GM23338 (cell line): ENCODE results near the gene CLK3. TPM values are rescaled to one million over a fixed set of nuclear protein-coding genes. Genes with fewer than 3 reads are reported as not detected.

Experiments
- ATAC-seq: fragments of 200-7000 bp; cut with Tn5 transposase; 3 replicates; pipeline ENCODE4 v1.9.1; 2020
- DNase-seq: peaks from one replicate; pipeline ENCODE4 v3.0.0-alpha.2; 2015; ENCODE audit warnings: low spot score
- H2AFZ ChIP-seq: fragments of 200-600 bp; sonication (generic); 2 replicates; pipeline ENCODE4 v1.8.0; 2016; ENCODE audit warnings: antibody characterized with exemption, mild to moderate bottlenecking, moderate library complexity
- H3F3A ChIP-seq: fragments of 200-600 bp; sonication (generic); replicated peaks from 2 replicates; pipeline ENCODE4 v1.8.0; 2017; ENCODE audit warnings: antibody characterized with exemption, mixed run types, low read depth
- H3K27ac ChIP-seq: fragments of 200-600 bp; sonication (generic); 2 replicates; pipeline ENCODE4 v1.6.1; 2016; ENCODE audit warnings: low read depth
- H3K27me3 ChIP-seq: fragments of 200-600 bp; sonication (generic); 2 replicates; pipeline ENCODE4 v1.8.0; 2016; ENCODE audit warnings: mild to moderate bottlenecking, mixed run types, moderate library complexity; ENCODE audit not compliant: insufficient read depth
- H3K36me3 ChIP-seq: fragments of 200-600 bp; sonication (generic); 2 replicates; pipeline ENCODE4 v1.8.0; 2016; ENCODE audit warnings: mild to moderate bottlenecking; ENCODE audit not compliant: insufficient read depth
- H3K4me1 ChIP-seq: fragments of 200-600 bp; sonication (generic); 2 replicates; pipeline ENCODE4 v1.8.0; 2016; ENCODE audit warnings: mild to moderate bottlenecking, moderate library complexity; ENCODE audit not compliant: insufficient read depth
- H3K4me2 ChIP-seq: fragments of 200-600 bp; sonication (generic); 2 replicates; pipeline ENCODE4 v1.7.1; 2017; ENCODE audit warnings: mixed run types
- H3K4me3 ChIP-seq: fragments of 200-600 bp; sonication (generic); 2 replicates; pipeline ENCODE4 v1.6.1; 2016; ENCODE audit warnings: mixed run types
- H3K79me2 ChIP-seq: fragments of 200-600 bp; sonication (generic); replicated peaks from 2 replicates; pipeline ENCODE4 v1.8.0; 2017; ENCODE audit warnings: mild to moderate bottlenecking; ENCODE audit not compliant: insufficient read depth
- H3K9me2 ChIP-seq: fragments of 200-600 bp; sonication (generic); 2 replicates; pipeline ENCODE4 v1.8.0; 2017; ENCODE audit not compliant: insufficient read depth
- H4K20me1 ChIP-seq: fragments of 200-600 bp; sonication (generic); replicated peaks from 2 replicates; pipeline ENCODE4 v1.8.0; 2017; ENCODE audit warnings: mild to moderate bottlenecking; ENCODE audit not compliant: insufficient read depth
- H3K27ac Mint-ChIP-seq: 2 replicates; pipeline ENCODE4 v1.8.0; 2020; ENCODE audit warnings: inconsistent platforms, mild to moderate bottlenecking, moderate library complexity, mixed read lengths
- H3K27me3 Mint-ChIP-seq: 3 replicates; pipeline ENCODE4 v1.8.0; 2022; ENCODE audit warnings: low read depth, mild to moderate bottlenecking, moderate library complexity, mixed read lengths, inconsistent platforms; ENCODE audit not compliant: insufficient read depth, poor library complexity
- H3K36me3 Mint-ChIP-seq: 3 replicates; pipeline ENCODE4 v1.8.0; 2021; ENCODE audit warnings: low read depth, mild to moderate bottlenecking, inconsistent platforms, moderate library complexity, mixed read lengths
- H3K4me1 Mint-ChIP-seq: 3 replicates; pipeline ENCODE4 v1.8.0; 2020; ENCODE audit warnings: mild to moderate bottlenecking, inconsistent platforms, mixed read lengths
- H3K4me3 Mint-ChIP-seq: 3 replicates; pipeline ENCODE4 v1.8.0; 2021; ENCODE audit warnings: moderate library complexity, mild to moderate bottlenecking, inconsistent platforms, mixed read lengths
- H3K9me3 Mint-ChIP-seq: 3 replicates; pipeline ENCODE4 v1.8.0; 2020; ENCODE audit warnings: moderate library complexity, mild to moderate bottlenecking, inconsistent platforms, mixed read lengths
- EZH2 ChIP-seq: fragments of 200-600 bp; sonication (generic); IDR thresholded peaks from one replicate; pipeline ENCODE4 v1.8.0; 2017; ENCODE audit warnings: antibody characterized with exemption, mild to moderate bottlenecking, low read depth; ENCODE audit not compliant: unreplicated experiment
- EZH2phosphoT487 ChIP-seq: fragments of 200-600 bp; sonication (generic); IDR thresholded peaks from one replicate; pipeline ENCODE4 v1.8.1; 2018; ENCODE audit warnings: antibody characterized with exemption; ENCODE audit not compliant: unreplicated experiment
- NANOG ChIP-seq: IDR thresholded peaks from 2 replicates; pipeline ENCODE4 v1.6.1; 2016; ENCODE audit warnings: antibody characterized with exemption, borderline replicate concordance
- POLR2AphosphoS5 ChIP-seq: IDR thresholded peaks from 2 replicates; pipeline ENCODE4 v1.6.1; 2016; ENCODE audit warnings: antibody characterized with exemption, low read depth
- STAT1 ChIP-seq: IDR thresholded peaks from one replicate; pipeline ENCODE4 v1.6.1; 2016; ENCODE audit warnings: antibody characterized with exemption; ENCODE audit not compliant: unreplicated experiment
- ZNF114 ChIP-seq: fragments of 250-450 bp; sonication (Bioruptor Pico); IDR thresholded peaks from 2 replicates; pipeline ENCODE4 v1.5.0; 2020; ENCODE audit warnings: mild to moderate bottlenecking, moderate library complexity
- ZNF331 ChIP-seq: fragments of 250-450 bp; sonication (Bioruptor Pico); IDR thresholded peaks from 2 replicates; pipeline ENCODE4 v1.5.0; 2020; ENCODE audit warnings: low read depth, mild to moderate bottlenecking, moderate library complexity
- polyA plus RNA-seq: library from polyadenylated mRNA; unstranded; fragments of >200 nt; fragmentation: Nextera tagmentation; extraction: Ambion mirVana; gene quantifications from 2 replicates; pipeline ENCODE4 v1.2.1, GENCODE V29; 2016
- total RNA-seq: library from RNA; depleted of rRNA; stranded (reverse); fragments of >200 nt; shearing (Covaris generic); gene quantifications from 2 replicates; pipeline ENCODE4 v1.2.3, GENCODE V29; 2014
- TF ChIP-seq, protein P1 (sequence below): IDR thresholded peaks from one replicate; pipeline ENCODE4 v1.6.1; 2018; ENCODE audit warnings: antibody characterized with exemption; ENCODE audit not compliant: unreplicated experiment
- TF ChIP-seq, protein P2 (sequence below), 2 experiments: fragments of 200-600 bp in 1 of 2; sonication (generic) in 1 of 2; conservative IDR thresholded peaks; 2 replicates each; pipeline versions ENCODE4 v1.5.1 to v1.6.1; 2016 to 2017; ENCODE audit warnings: antibody characterized with exemption in 2 of 2, low read depth in 2 of 2, mild to moderate bottlenecking in 2 of 2, moderate library complexity in 1 of 2

CLK3 gene
- total and polyA plus RNA-seq, 2 experiments from 2014 or later = 40.7 to 67.7 TPM

DNA sequence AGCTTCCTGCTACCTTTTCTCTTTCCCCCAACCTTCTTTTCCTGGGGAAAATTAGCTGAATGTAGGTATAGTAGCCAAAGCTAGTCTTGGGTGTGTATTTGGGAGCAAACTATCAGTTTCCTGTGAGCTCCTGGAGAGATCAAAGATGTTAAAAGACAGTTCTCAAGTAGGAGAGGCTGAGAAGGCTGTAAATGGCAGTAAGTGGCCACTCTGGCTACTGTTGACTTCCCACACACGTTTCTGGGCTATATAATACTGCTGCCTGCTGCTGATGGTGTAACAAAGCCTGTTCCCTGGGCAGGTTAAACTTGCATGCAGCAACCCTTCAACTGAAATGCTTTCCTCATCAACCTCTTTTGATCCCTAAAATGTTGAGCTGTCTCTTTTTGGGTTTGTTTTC lies 47.0 kb upstream of the CLK3 start (continued):
- TF ChIP-seq NANOG = no peak
- no peak for TF ChIP-seq EZH2phosphoT487
- TF ChIP-seq ZNF114 = no peak
- TF ChIP-seq POLR2AphosphoS5 = no peak
- no peak for TF ChIP-seq STAT1
- TF ChIP-seq, protein P1, sequence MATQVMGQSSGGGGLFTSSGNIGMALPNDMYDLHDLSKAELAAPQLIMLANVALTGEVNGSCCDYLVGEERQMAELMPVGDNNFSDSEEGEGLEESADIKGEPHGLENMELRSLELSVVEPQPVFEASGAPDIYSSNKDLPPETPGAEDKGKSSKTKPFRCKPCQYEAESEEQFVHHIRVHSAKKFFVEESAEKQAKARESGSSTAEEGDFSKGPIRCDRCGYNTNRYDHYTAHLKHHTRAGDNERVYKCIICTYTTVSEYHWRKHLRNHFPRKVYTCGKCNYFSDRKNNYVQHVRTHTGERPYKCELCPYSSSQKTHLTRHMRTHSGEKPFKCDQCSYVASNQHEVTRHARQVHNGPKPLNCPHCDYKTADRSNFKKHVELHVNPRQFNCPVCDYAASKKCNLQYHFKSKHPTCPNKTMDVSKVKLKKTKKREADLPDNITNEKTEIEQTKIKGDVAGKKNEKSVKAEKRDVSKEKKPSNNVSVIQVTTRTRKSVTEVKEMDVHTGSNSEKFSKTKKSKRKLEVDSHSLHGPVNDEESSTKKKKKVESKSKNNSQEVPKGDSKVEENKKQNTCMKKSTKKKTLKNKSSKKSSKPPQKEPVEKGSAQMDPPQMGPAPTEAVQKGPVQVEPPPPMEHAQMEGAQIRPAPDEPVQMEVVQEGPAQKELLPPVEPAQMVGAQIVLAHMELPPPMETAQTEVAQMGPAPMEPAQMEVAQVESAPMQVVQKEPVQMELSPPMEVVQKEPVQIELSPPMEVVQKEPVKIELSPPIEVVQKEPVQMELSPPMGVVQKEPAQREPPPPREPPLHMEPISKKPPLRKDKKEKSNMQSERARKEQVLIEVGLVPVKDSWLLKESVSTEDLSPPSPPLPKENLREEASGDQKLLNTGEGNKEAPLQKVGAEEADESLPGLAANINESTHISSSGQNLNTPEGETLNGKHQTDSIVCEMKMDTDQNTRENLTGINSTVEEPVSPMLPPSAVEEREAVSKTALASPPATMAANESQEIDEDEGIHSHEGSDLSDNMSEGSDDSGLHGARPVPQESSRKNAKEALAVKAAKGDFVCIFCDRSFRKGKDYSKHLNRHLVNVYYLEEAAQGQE = no peak
- TF ChIP-seq, protein P2, sequence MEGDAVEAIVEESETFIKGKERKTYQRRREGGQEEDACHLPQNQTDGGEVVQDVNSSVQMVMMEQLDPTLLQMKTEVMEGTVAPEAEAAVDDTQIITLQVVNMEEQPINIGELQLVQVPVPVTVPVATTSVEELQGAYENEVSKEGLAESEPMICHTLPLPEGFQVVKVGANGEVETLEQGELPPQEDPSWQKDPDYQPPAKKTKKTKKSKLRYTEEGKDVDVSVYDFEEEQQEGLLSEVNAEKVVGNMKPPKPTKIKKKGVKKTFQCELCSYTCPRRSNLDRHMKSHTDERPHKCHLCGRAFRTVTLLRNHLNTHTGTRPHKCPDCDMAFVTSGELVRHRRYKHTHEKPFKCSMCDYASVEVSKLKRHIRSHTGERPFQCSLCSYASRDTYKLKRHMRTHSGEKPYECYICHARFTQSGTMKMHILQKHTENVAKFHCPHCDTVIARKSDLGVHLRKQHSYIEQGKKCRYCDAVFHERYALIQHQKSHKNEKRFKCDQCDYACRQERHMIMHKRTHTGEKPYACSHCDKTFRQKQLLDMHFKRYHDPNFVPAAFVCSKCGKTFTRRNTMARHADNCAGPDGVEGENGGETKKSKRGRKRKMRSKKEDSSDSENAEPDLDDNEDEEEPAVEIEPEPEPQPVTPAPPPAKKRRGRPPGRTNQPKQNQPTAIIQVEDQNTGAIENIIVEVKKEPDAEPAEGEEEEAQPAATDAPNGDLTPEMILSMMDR (conservative IDR thresholded peaks at IDR 0.05; ENCODE audit: low read depth in 2 of 2) = no peak

DNA sequence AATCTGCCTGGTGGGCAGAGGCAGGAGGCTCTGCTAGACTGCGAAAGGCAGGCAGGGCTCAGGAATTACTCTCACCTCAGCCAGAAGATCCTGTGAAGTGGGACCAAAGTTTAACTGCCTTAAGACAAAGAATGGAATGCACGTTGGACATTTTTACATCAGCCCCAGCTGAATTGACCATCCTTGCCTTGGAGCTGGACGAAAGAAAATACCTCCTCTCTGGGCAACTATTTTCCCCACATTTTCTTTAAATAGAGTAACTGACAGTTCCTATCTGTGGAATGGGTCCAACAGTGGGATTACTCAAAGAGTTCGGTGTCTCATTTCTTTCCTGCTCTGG lies 45.9 kb upstream of the CLK3 start:
- H4K20me1 ChIP-seq = peaks cover 73% of the 10 kb centered on the region
- no peak overlapping the region for H2AFZ ChIP-seq
- H3K27ac ChIP-seq = peak overlapping the region; percentile 78; the same call in 1 of the 2 replicates
- no peaks in the 10 kb centered on the region for H3K4me1 ChIP-seq
- Mint-ChIP-seq H3K9me3 (no peaks in the 10 kb centered on the region), H3K27ac (no peak overlapping the region), H3K36me3 (peaks cover 72% of the 10 kb centered on the region), H3K27me3 (peaks cover 4% of the 10 kb centered on the region), H3K4me1 (peaks cover 15% of the 10 kb centered on the region), H3K4me3 (no peak overlapping the region)
- DNase-seq = no peak
- peaks cover 60% of the 10 kb centered on the region for H3K79me2 ChIP-seq
- H3K27me3 ChIP-seq = no peaks in the 10 kb centered on the region
- H3K9me2 ChIP-seq = no peaks in the 10 kb centered on the region
- ATAC-seq = no peak
- no peak overlapping the region for H3K4me3 ChIP-seq
- peaks cover 43% of the 10 kb centered on the region for H3K36me3 ChIP-seq
- TF ChIP-seq ZNF331 = no peak
- TF ChIP-seq EZH2 = no peak
- no peak for TF ChIP-seq POLR2AphosphoS5
- TF ChIP-seq NANOG = no peak
- no peak for TF ChIP-seq EZH2phosphoT487
- no peak overlapping the region for H3K4me2 ChIP-seq
- H3F3A ChIP-seq = peaks cover 16% of the 10 kb centered on the region

DNA sequence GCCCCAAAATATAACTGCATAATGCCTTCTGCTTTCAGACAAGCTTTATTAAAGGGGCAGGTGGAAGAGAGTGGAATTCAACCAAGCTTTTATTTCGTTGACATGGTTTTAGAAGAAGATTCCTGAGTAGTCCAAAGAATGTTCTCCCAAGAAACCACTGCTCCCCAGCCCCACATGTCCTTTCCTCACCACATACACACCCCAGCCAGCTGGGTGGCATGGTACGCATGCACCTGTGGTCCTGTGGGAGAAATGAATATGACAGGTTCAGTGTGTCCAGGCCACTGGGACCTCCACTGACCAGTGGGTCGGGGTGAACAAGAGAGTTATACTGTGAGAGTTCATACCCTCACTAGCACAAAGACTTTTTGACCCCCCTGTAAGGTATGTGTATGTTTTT lies 44.4 kb upstream of the CLK3 start:
- Histone ChIP-seq H3K27ac (peak overlapping the region; percentile 39; the same call in 1 of the 2 replicates), H3K27me3 (no peaks in the 10 kb centered on the region), H3K4me3 (no peak overlapping the region), H3F3A (peaks cover 18% of the 10 kb centered on the region), H3K79me2 (peaks cover 53% of the 10 kb centered on the region), H3K4me2 (no peak overlapping the region), H3K4me1 (no peaks in the 10 kb centered on the region), H4K20me1 (peaks cover 67% of the 10 kb centered on the region), H3K9me2 (no peaks in the 10 kb centered on the region), H2AFZ (no peak overlapping the region), H3K36me3 (peaks cover 44% of the 10 kb centered on the region)
- Mint-ChIP-seq H3K9me3 (no peaks in the 10 kb centered on the region), H3K4me1 (peaks cover 12% of the 10 kb centered on the region), H3K27ac (no peak overlapping the region), H3K4me3 (no peak overlapping the region), H3K27me3 (peaks cover 4% of the 10 kb centered on the region), H3K36me3 (peaks cover 83% of the 10 kb centered on the region)
- ATAC-seq = no peak
- no peak for TF ChIP-seq EZH2
- no peak for DNase-seq
